HL-60 (cell line): ENCODE data around the gene FOXK2.
"Not testable (repeated sequence)": the region's sequence is repeated elsewhere in the genome, so short reads cannot be mapped to it uniquely, and the experiment has no call there.

ENCODE experiments used
- DNase-seq, 2 experiments: peaks; one replicate each; pipeline ENCODE4 v3.0.0-alpha.2; 2010 to 2020; ENCODE audit warnings: low read depth in 1 of 2, low spot score in 1 of 2
- H3K27ac ChIP-seq: fragments of 250-450 bp; sonication (Bioruptor Pico); replicated peaks from 2 replicates; pipeline ENCODE4 v1.5.1; 2020; ENCODE audit warnings: mild to moderate bottlenecking, moderate library complexity
- H3K27me3 ChIP-seq: fragments of 250-450 bp; sonication (Bioruptor Pico); 2 replicates; pipeline ENCODE4 v1.5.1; 2021; ENCODE audit warnings: mild to moderate bottlenecking, moderate library complexity; ENCODE audit not compliant: insufficient read depth, poor library complexity, severe bottlenecking
- H3K4me3 ChIP-seq: replicated peaks from 2 replicates; pipeline ENCODE4 v1.5.1; 2011; ENCODE audit warnings: mild to moderate bottlenecking, control low read depth, low read length; ENCODE audit not compliant: insufficient read depth
- CTCF ChIP-seq: IDR thresholded peaks from one replicate; pipeline ENCODE4 v1.5.1; 2011; ENCODE audit warnings: low read length, control low read depth, inconsistent platforms; ENCODE audit not compliant: insufficient read depth
- GABPA ChIP-seq: IDR thresholded peaks from 2 replicates; pipeline ENCODE4 v1.6.1; 2012; ENCODE audit warnings: low read depth
- POLR2AphosphoS5 ChIP-seq: IDR thresholded peaks from 2 replicates; pipeline ENCODE4 v1.6.1; 2012; ENCODE audit warnings: low read depth
- REST ChIP-seq: IDR thresholded peaks from 2 replicates; pipeline ENCODE4 v1.6.1; 2012; ENCODE audit warnings: low read depth; ENCODE audit not compliant: insufficient replicate concordance
- SPI1 ChIP-seq: IDR thresholded peaks from 2 replicates; pipeline ENCODE4 v1.6.1; 2012; ENCODE audit warnings: low read depth, mild to moderate bottlenecking, borderline replicate concordance

FOXK2 gene

GRCh38 chr17:82503094-82503727 is 16.3 kb upstream of the FOXK2 start:
- no peak for TF ChIP-seq CTCF
- Histone ChIP-seq H3K4me3 (no peak overlapping the region), H3K27me3 (no peaks in the 10 kb centered on the region), H3K27ac (no peak overlapping the region)
- no peak for DNase-seq

DNA sequence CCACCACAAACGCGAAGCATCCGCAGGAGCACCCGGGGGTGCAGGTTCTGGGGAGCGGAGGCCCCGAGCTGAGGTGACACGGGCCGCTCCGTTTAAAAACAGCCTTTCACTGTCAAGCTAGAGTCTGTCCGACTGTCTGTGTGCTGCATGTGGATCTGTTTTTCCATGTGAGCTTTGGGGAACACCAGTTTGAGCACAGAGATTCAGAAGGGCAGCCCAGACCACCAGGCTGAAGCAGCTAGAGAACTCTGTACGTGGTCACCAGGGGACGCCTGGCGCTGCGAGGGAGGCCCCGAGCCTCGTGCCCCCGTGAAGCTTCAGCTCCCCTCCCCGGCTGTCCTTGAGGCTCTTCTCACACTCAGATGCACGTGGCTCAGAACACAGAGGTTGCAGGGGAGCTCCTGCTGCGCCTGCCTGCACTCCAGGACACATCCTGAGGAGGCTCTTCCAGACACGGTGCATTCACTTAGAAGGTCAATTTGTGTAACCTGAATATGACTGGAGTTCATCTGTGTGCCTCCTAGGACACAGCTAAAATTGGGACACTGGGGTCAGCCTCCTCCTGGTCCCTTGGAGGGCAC is 15.7 kb upstream of the FOXK2 start:
- Histone ChIP-seq H3K27ac (no peak overlapping the region), H3K4me3 (no peak overlapping the region), H3K27me3 (no peaks in the 10 kb centered on the region)
- no peak for DNase-seq
- TF ChIP-seq CTCF (no peak), REST (no peak), SPI1 (no peak), POLR2AphosphoS5 (no peak), GABPA (no peak)

DNA sequence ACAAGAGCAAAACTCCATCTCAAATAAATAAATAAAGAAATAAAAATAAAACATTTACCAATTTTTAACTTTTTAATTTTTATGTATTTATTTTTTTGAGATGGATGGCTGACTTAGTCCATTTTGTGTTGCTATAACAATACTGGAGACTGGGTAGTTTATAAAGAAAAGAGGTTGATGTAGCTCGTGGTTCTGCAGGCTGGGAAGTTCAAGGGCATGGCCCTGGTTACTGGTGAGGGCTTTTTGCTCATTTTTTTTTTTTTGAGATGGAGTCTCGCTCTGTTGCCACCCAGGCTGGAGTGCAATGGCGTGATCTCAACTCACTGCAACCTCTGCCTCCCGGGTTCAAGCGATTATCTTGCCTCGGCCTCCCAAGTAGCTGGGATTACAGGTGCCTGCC is 14.2 kb upstream of the FOXK2 start:
- no peak for DNase-seq
- no peak for TF ChIP-seq REST
- H3K27me3 ChIP-seq = no peaks in the 10 kb centered on the region
- no peak overlapping the region for H3K4me3 ChIP-seq
- no peak overlapping the region for H3K27ac ChIP-seq

- not testable (repeated sequence) for H3K27me3 ChIP-seq, DNase-seq, H3K27ac ChIP-seq, H3K4me3 ChIP-seq
Observed at GRCh38 chr17:82506402-82506801, 13.1 kb upstream of the FOXK2 start.

GRCh38 chr17:82507631-82508175 is 11.8 kb upstream of the FOXK2 start:
- TF ChIP-seq REST (no peak), SPI1 (no peak), CTCF (no peak), GABPA (no peak), POLR2AphosphoS5 (no peak)
- Histone ChIP-seq H3K27me3 (no peaks in the 10 kb centered on the region), H3K27ac (no peak overlapping the region), H3K4me3 (no peak overlapping the region)
- DNase-seq = no peak

DNA sequence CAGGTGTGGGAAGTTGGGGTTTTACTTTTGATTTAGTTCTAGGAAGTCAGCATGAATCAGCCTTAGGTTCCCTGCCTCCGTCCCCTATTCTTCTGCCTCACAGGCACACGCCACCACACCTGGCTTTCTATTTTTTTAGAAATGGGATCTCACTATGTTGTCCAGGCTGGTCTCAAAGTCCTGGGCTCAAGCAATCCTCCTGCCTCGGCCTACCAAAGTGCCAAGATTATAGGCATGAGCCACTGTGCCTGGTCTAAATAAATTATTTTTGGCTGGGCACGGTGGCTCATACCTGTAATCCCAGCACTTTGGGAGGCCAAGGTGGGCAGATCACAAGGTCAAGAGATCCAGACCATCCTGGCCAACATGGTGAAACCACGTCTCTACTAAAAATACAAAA is 7.9 kb upstream of the FOXK2 start:
- H3K4me3 ChIP-seq, H3K27ac ChIP-seq, H3K27me3 ChIP-seq, DNase-seq: not testable (repeated sequence)
